ENCODE data around the gene PHLPP1.

GRCh38 chr18:62857263-62857976 lies 142.1 kb downstream of the PHLPP1 start:
- TF ChIP-seq CTCF (IDR thresholded peaks at IDR 0.05) (no peak), POLR2A (IDR thresholded peaks at IDR 0.05) (no peak)

Measured in Peyer's patch (tissue), 4 donors.